Measurements from ENCODE around the gene GPD2. TPM values are rescaled to one million over a fixed set of nuclear protein-coding genes. Genes with fewer than 3 reads are reported as not detected.

The GPD2 gene
- total RNA-seq, 1 donor from 2014 or later = 49.5 TPM

GRCh38 chr2:156437272-156437930 lies 1.2 kb downstream of the GPD2 start:
- no peak for TF ChIP-seq CTCF (IDR thresholded peaks at IDR 0.05; ENCODE audit: unreplicated experiment)

GRCh38 chr2:156437931-156438410 lies 1.8 kb downstream of the GPD2 start:
- no peaks in the 10 kb centered on the region for H3K27me3 Mint-ChIP-seq
- peak overlapping the region; percentile 82 for H3K4me3 Mint-ChIP-seq (ENCODE audit: low read depth)
- no peak for TF ChIP-seq CTCF (IDR thresholded peaks at IDR 0.05; ENCODE audit: unreplicated experiment)
- no peak overlapping the region for H3K27ac Mint-ChIP-seq
- peaks cover 3% of the 10 kb centered on the region for H3K36me3 Mint-ChIP-seq (ENCODE audit: insufficient read depth)
- H3K9me3 Mint-ChIP-seq (ENCODE audit: low read depth) = no peaks in the 10 kb centered on the region
- DNase-seq (ENCODE audit: low spot score, unreplicated experiment) = no peak
- H3K4me1 Mint-ChIP-seq (ENCODE audit: low read depth) = peaks cover 27% of the 10 kb centered on the region

More at GRCh38 chr2:156437272-156437930, 1.2 kb downstream of the GPD2 start:
- H3K9me3 Mint-ChIP-seq (ENCODE audit: low read depth) = no peaks in the 10 kb centered on the region
- H3K36me3 Mint-ChIP-seq (ENCODE audit: insufficient read depth) = peaks cover 3% of the 10 kb centered on the region
- H3K4me1 Mint-ChIP-seq (ENCODE audit: low read depth) = peaks cover 32% of the 10 kb centered on the region
- no peak overlapping the region for H3K27ac Mint-ChIP-seq
- H3K4me3 Mint-ChIP-seq (ENCODE audit: low read depth) = peak overlapping the region; percentile 82
- H3K27me3 Mint-ChIP-seq = no peaks in the 10 kb centered on the region
- DNase-seq (ENCODE audit: low spot score, unreplicated experiment) = no peak

GRCh38 chr2:156443089-156443488 lies 6.9 kb downstream of the GPD2 start:
- TF ChIP-seq CTCF (IDR thresholded peaks at IDR 0.05; ENCODE audit: unreplicated experiment) = no peak
- H3K4me1 Mint-ChIP-seq (ENCODE audit: low read depth) = peaks cover 12% of the 10 kb centered on the region

GRCh38 chr2:156445296-156446220 lies 9.4 kb downstream of the GPD2 start:
- TF ChIP-seq CTCF (IDR thresholded peaks at IDR 0.05; ENCODE audit: unreplicated experiment) = no peak
- peaks cover 7% of the 10 kb centered on the region for H3K4me1 Mint-ChIP-seq (ENCODE audit: low read depth)
- peaks cover 7% of the 10 kb centered on the region for H3K9me3 Mint-ChIP-seq (ENCODE audit: low read depth)
- H3K36me3 Mint-ChIP-seq (ENCODE audit: insufficient read depth) = peaks cover 12% of the 10 kb centered on the region
- no peak overlapping the region for H3K27ac Mint-ChIP-seq
- H3K27me3 Mint-ChIP-seq = no peaks in the 10 kb centered on the region
- no peak for DNase-seq (ENCODE audit: low spot score, unreplicated experiment)
- no peak overlapping the region for H3K4me3 Mint-ChIP-seq (ENCODE audit: low read depth)

More at GRCh38 chr2:156443089-156443488, 6.9 kb downstream of the GPD2 start:
- no peaks in the 10 kb centered on the region for H3K27me3 Mint-ChIP-seq
- H3K9me3 Mint-ChIP-seq (ENCODE audit: low read depth) = no peaks in the 10 kb centered on the region
- H3K4me3 Mint-ChIP-seq (ENCODE audit: low read depth) = no peak overlapping the region
- peaks cover 4% of the 10 kb centered on the region for H3K36me3 Mint-ChIP-seq (ENCODE audit: insufficient read depth)
- no peak overlapping the region for H3K27ac Mint-ChIP-seq
- no peak for DNase-seq (ENCODE audit: low spot score, unreplicated experiment)

GRCh38 chr2:156447761-156448160 lies 11.6 kb downstream of the GPD2 start:
- DNase-seq (ENCODE audit: low spot score, unreplicated experiment) = no peak
- Mint-ChIP-seq H3K36me3 (ENCODE audit: insufficient read depth) (peaks cover 18% of the 10 kb centered on the region), H3K27me3 (no peaks in the 10 kb centered on the region), H3K9me3 (ENCODE audit: low read depth) (peaks cover 12% of the 10 kb centered on the region), H3K4me3 (ENCODE audit: low read depth) (no peak overlapping the region), H3K27ac (no peak overlapping the region), H3K4me1 (ENCODE audit: low read depth) (peaks cover 7% of the 10 kb centered on the region)
- TF ChIP-seq CTCF (IDR thresholded peaks at IDR 0.05; ENCODE audit: unreplicated experiment) = no peak

Measured in progenitor cell of endocrine pancreas (in vitro differentiated cells).